Measurements from ENCODE around the gene NDP.

The NDP gene

GRCh38 chrX:43973249-43974099 lies at the start of gene NDP:
NDP (minus strand) TSS chrX:43973390; CDS start chrX:43958645, 14,745 bp downstream.
- no peak for FAIRE-seq

DNA sequence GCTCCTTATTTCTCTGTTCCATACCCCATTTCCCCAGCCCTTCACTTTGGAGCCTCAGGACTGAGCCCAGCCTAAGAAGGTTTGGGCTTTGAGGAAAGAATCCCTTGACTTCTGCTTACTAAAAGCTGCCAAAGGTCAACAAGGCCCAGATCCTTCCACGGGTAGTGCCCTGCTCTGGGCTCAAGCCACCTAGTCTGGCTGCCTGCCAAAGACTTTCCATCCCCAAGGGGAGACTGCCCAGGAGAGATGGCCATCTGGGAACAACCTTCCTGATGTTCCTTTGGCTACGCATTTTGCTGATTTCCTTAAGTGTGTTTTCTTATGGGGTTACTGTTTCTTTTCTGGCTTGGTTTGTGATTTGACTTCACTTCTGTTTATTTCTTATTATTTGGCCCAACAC lies 49.8 kb upstream of the NDP start:
- no peak for FAIRE-seq

DNA sequence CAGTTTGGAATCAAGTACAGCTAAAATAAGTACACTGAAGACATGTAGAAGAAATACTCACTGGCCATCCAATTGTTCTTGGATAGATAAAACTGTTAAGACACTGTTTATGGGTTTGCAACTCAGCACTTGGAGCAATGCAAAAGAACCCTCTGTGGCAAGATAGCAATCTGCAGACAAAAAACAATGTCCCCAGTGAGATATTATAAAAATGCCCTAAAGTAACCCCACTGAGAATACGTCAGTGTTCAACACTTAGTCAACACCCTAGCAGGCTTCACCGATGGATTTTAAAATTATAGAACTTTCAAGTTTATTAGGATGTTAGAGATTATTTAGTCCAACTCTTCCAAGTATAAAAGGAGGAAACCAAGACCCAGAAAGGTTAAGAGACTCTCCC lies 47.5 kb upstream of the NDP start:
- FAIRE-seq, result no peak

DNA sequence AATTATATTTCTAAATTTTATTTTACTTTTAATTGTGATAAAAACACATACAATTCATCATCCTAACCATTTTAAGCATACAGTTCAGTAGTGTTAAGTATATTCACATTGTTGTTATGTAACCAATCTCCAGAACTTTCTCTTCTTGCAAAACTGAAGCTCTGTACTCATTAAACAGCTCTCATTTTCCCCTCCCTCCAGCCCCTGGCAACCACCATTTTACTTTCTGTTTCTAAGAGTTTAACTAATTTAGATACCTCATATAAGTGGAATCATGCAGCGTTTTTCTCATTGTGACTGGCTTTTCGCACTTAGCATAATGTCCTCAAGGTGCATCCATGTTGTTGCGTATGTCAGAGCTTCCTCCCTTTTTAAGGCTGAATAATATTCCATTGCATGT lies 46.7 kb upstream of the NDP start:
- FAIRE-seq, result no peak

DNA sequence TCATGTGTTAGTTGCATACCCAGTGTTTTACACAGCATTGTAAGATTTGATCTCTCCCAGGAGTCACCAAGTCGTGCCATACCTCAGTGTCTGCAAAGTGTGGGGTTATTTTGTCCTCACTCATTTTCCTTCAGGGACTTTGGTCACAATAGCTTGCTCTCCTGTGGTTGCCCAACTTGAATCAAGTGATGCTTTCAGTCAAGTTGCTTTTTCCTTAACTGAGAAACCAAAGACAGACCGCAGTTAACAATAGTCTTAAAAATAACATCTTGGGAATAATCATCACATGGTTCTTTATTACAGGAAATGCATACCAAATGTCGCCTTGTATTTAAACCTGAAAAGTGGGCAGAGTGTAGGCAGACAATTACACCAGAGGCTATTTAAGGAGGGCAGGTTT lies 44.5 kb upstream of the NDP start:
- no peak for FAIRE-seq

DNA sequence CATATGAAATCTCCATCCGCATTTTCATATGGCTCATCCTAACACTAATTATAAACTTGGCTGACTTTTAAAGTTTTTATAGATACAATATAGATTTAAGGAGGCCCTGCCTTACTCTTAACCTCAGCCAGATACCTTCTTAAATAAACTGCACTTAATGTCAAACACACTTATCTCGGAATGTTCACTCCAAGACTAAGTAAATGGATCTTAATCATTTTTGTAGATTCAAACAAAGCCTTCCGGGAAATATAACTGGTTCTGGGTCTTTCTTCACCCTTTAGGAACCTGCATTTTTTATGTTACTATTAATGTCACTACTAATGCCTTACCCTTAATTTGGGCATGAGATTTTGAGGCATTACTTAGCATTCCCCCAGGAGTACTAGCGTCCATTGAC lies 43.7 kb upstream of the NDP start:
- FAIRE-seq, result no peak

- FAIRE-seq, result no peak
These were observed 39.4 kb upstream of the NDP start for GRCh38 chrX:44012484-44013096.

DNA sequence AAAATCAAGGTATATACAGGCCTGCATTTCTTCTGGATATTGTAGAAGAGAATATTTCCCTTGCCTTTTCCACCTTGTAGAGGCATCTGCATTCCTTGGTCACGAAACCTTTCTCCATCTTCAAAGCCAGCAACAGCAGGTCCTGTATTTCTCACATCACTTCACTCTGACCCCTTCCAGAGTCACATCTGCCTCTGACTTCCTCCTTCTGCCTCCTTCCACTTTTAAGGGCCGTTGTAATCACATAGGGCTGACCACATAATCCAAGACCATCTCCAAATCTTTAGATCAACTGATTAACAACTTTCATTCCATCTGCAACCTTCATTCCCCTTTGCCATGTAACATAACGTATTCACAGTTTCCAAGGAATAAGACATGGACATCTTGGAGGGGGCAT lies 38.3 kb upstream of the NDP start:
- FAIRE-seq, result no peak

GRCh38 chrX:44010626-44011025 lies 37.4 kb upstream of the NDP start:
- FAIRE-seq, result no peak

- FAIRE-seq, result no peak
These were observed 32.9 kb upstream of the NDP start for GRCh38 chrX:44006081-44006480.

- FAIRE-seq, result no peak
These were observed 30.8 kb upstream of the NDP start for GRCh38 chrX:44003975-44004374.

DNA sequence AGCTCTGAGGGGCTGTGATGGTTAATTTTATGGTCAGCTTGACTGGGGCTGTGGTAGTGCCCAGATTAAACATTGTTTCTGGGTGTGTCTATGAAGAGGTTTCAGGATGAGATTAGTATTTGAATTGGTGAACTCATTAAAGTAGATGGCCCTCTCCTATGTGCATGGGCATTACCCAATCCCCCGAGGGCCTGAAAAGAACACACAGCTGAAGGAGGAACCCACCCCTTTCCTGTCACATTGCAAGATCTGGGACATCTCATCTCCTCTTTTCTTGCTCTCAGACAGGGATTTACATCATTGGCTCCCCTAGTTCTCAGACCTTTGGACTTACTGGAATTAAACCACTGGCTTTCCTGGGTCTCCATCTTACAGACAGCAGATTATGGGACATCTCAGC lies 29.4 kb upstream of the NDP start:
- no peak for FAIRE-seq

DNA sequence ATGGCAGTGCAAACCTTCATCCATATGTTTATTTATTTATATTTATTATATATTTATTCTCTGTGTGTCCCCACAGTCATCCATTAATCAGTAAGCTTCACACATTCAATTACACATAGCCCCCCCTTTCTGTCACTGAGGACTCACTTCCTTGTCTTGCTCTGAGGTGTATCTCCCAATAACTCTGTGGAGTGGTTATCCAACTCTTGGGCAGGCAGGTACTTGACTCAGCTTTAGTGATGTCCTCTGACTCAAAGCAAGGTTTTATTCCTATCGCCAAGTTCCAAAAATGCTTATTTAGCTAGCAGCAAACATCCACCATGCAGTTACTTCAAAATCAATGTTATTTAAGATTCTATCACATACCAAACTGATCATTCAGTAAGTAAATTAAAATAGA lies 25.2 kb upstream of the NDP start:
- FAIRE-seq, result no peak

DNA sequence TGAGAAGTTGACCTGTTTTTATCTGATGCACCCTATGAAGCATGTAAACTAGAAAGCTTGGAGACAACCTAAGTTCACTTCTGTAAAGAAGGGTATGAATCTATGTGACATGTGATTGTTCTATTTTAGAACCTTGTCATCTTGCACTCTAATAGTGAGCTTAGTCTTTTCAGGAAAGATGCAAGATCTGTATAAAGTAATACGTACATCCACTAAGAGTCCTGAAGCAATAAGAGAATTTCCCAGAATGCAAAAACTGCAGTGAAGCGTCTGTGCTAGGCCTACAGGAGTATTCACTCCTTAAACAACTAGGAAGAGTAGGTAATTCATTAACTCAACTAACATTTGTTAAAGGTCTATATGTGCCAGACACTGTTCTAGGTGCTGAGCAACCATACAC lies 23.3 kb upstream of the NDP start:
- FAIRE-seq, result no peak

GRCh38 chrX:43986083-43986482 lies 12.9 kb upstream of the NDP start:
- no peak for FAIRE-seq

DNA sequence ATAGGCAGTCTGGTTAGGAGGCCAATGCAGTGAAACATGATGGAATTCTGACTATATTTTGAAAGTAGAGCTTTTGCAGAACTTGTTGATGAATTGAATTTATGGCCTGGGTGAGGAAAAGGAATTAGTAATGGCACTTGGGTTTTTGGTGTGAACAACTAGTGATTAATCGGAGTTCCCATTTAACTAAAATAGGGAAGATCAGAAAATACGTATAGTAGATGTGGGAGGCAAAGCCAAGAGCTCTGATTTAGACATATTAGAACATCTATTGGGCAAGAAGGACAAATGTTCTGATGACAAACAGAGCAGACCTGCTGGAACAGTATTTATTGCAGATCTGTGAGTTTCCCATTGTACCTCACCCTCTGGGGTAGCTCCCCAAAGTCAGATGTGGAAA lies 12.3 kb upstream of the NDP start:
- no peak for FAIRE-seq

GRCh38 chrX:43978226-43978625 lies 5.0 kb upstream of the NDP start:
- FAIRE-seq, result no peak

DNA sequence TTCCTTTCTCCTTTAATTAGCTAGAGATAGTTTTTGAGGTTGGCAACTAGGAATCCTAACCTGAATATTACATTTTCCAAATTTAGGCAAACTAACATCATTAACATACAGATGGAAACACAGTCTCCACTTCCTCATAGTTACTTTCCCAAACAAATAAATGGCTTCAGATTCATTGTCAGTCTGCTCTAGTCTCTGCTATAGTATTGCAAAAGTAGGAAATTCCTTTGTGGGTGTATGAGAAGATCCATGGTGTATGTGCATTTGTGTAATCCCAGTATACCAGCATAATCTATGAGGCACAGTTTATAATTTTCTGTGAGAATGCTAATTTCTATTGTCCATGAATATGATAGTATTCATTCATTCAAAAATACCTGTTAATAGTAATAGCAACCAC lies 3.0 kb upstream of the NDP start:
- no peak for FAIRE-seq

- no peak for FAIRE-seq
These were observed 2.6 kb upstream of the NDP start for GRCh38 chrX:43975796-43976195.

DNA sequence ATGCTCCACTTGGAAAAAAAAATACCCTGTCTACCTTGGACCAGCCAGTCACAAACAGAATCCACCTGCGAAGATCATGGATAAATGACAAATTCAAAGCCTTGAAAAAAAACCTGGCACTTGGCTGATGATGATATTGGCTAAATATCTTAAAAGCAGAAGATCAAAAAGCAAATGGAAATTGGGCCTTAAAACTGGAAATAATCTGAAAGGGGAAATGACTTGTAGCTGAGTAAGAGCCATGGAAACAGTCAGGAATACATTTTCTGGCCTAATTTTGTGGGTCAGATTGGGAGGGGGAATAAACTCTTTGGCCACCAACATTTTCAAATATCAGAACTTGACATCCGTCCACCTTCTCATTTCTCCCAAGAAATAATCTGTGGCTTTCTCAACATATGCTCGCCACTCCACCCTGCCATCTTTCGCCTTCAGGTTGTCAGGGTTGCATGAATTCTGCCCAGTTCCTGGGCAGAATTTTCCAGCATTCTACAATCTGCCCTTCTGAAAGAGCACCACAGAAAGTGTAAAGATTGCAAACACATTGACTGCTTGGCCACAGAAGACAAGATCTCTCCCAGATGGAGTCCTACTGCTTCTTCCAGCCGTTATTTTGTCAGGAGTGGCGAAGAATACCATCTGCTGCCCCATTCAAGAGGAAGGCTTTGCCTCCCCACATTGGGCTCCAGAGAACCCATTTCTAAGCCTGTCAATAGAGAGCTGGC lies 1.7 kb upstream of the NDP start:
- FAIRE-seq, result no peak

GRCh38 chrX:43974100-43974475 lies 898 bp upstream of the NDP start:
- FAIRE-seq, result no peak

DNA sequence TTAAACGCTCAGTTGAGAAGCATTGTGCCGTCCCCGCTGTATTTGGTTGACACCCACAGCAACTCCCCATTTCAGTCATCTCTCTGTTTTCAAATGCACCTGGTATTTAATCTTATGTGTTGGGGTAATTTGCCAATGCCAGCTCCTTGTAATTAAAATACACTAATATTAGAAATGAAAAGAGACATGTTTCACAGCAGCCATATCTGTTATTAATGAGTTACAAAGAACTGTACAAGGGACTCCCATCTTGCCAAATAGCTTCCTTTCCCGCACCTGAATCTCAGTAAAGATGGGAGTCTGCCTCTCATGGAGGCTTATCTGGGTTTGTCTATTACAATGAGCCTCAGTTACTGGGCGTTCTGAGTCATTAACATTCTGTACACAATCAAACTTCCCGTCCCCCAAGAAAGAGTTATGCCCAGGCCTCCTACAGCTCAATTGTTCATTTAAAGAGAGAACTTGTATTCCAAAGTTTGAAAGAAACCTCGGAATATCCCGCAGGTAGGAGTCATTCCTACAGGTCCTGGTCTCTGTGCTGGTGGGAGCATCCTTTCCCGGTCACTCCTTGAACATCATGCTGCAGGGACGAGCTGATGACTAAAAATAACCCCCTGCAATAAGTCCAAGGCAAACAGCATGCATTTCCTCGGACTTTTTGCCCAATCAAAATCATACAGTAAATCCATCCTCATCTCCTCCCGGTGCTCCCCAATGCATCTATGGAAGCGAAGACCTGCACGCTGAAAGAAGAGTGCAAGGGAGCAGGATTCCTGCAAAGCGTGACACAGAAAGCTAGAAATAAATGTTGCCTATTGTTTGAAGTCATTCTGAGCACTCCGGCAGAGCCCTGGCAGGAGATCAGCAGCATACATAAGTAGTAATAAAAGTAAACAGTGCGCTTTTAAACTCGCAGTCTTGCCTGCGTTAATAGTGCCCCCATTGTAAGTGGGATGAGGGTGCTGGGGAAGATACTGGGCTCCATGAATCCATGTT lies 926 bp downstream of the NDP start:
- no peak for FAIRE-seq

DNA sequence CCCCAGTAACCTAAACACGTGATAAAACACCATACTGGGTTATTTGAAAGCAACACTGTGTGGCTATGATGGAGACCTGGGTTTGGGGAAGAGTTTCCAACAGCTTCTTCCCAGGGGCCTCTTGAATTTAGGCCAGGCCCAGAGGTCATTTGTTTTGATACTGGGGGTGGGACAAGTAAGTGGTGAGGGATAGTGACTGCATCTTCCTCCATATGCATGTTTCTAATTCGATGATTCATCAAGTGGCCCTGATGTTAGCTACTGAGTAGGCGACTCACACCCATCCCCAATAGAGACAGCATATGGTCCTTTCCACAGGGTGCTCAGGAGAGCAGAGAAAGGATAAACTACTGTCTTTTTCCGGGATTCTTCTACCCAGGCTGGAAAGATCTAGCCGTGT lies 2.7 kb downstream of the NDP start:
- FAIRE-seq, result no peak

All from endometrium (tissue), 2 donors.